HG03571 (cell line): ENCODE measurements around the gene UBE2L5.

ENCODE experiments used
- ATAC-seq: cut with Tn5 transposase; IDR thresholded peaks from one replicate; pipeline ENCODE4 v1.9.1; 2021; ENCODE audit not compliant: unreplicated experiment

The UBE2L5 gene

GRCh38 chr13:30404207-30404606, 18.1 kb upstream of the UBE2L5 start:
- ATAC-seq = no peak

- no peak for ATAC-seq
These were observed 15.4 kb upstream of the UBE2L5 start for GRCh38 chr13:30406779-30407416.

GRCh38 chr13:30408319-30409101, 13.8 kb upstream of the UBE2L5 start:
- ATAC-seq = peak; percentile 86

GRCh38 chr13:30409886-30410704, 12.2 kb upstream of the UBE2L5 start:
- no peak for ATAC-seq

GRCh38 chr13:30410705-30411125, 11.6 kb upstream of the UBE2L5 start:
- ATAC-seq = no peak

GRCh38 chr13:30412346-30412745, 9.9 kb upstream of the UBE2L5 start:
- ATAC-seq = no peak

GRCh38 chr13:30413842-30414241, 8.5 kb upstream of the UBE2L5 start:
- no peak for ATAC-seq

- peak; percentile 62 for ATAC-seq
These were observed 6.8 kb upstream of the UBE2L5 start for GRCh38 chr13:30415430-30416030.

GRCh38 chr13:30416471-30416870, 5.8 kb upstream of the UBE2L5 start:
- ATAC-seq = no peak

GRCh38 chr13:30418075-30418716, 4.1 kb upstream of the UBE2L5 start:
- ATAC-seq = no peak

- ATAC-seq = no peak
These were observed 3.4 kb upstream of the UBE2L5 start for GRCh38 chr13:30418717-30419459.

- no peak for ATAC-seq
These were observed 920 bp upstream of the UBE2L5 start for GRCh38 chr13:30421093-30422053.

- ATAC-seq = no peak
These were observed 1.6 kb downstream of the UBE2L5 start for GRCh38 chr13:30423891-30424290.

- ATAC-seq = no peak
These were observed 6.9 kb downstream of the UBE2L5 start for GRCh38 chr13:30429235-30429634.

GRCh38 chr13:30429721-30430694, 7.7 kb downstream of the UBE2L5 start:
- ATAC-seq = peak; percentile 64

- ATAC-seq = peak; percentile 44
These were observed 9.1 kb downstream of the UBE2L5 start for GRCh38 chr13:30431269-30431940.

- no peak for ATAC-seq
These were observed 13.7 kb downstream of the UBE2L5 start for GRCh38 chr13:30435911-30436451.
